Measurements from ENCODE around the gene FBLN2.

FBLN2 gene

GRCh38 chr3:13588221-13588701 lies 39.3 kb downstream of the FBLN2 start:
- no peak for TF ChIP-seq CTCF (conservative IDR thresholded peaks at IDR 0.05)
- peak overlapping the region; percentile 99 for H3K27ac ChIP-seq

- H3K27ac ChIP-seq, result peak overlapping the region; percentile 99
- TF ChIP-seq CTCF (conservative IDR thresholded peaks at IDR 0.05), result no peak
These were observed 40.1 kb downstream of the FBLN2 start for GRCh38 chr3:13588993-13589392.

GRCh38 chr3:13590841-13591520 lies 42.1 kb downstream of the FBLN2 start:
- H3K27ac ChIP-seq, result no peak overlapping the region
- no peak for TF ChIP-seq CTCF (conservative IDR thresholded peaks at IDR 0.05)

GRCh38 chr3:13593615-13594014 lies 44.7 kb downstream of the FBLN2 start:
- H3K27ac ChIP-seq, result peak overlapping the region; percentile 82; the same call in 1 of the 2 replicates
- TF ChIP-seq CTCF (conservative IDR thresholded peaks at IDR 0.05), result no peak

GRCh38 chr3:13594146-13594545 lies 45.2 kb downstream of the FBLN2 start:
- no peak for TF ChIP-seq CTCF (conservative IDR thresholded peaks at IDR 0.05)
- peak overlapping the region; percentile 82; the same call in 1 of the 2 replicates for H3K27ac ChIP-seq

- H3K27ac ChIP-seq, result peak overlapping the region; percentile 82
- no peak for TF ChIP-seq CTCF (conservative IDR thresholded peaks at IDR 0.05)
These were observed 46.1 kb downstream of the FBLN2 start for GRCh38 chr3:13594991-13595421.

- peak overlapping the region; percentile 82 for H3K27ac ChIP-seq
These were observed 46.6 kb downstream of the FBLN2 start for GRCh38 chr3:13595485-13595884.

More at GRCh38 chr3:13595485-13595884, 46.6 kb downstream of the FBLN2 start:
- no peak for TF ChIP-seq CTCF (conservative IDR thresholded peaks at IDR 0.05)

Measured in VCaP (cell line).